Breast epithelium (tissue), 4 donors: ENCODE results near the gene SCEL. TPM values are rescaled to one million over a fixed set of nuclear protein-coding genes. Genes with fewer than 3 reads are reported as not detected.

ENCODE experiments used
- DNase-seq, 2 donors: peaks; one replicate each; pipeline ENCODE4 v3.0.0-alpha.2; 2019; ENCODE audit warnings: low spot score in 2 of 2
- H3K27ac ChIP-seq, 2 donors: fragments of 200-600 bp; sonication (generic) in 1 of 2; one replicate each; pipeline ENCODE4 v1.5.1; 2016 to 2019; ENCODE audit warnings: mild to moderate bottlenecking in 1 of 2
- H3K27me3 ChIP-seq, 2 donors: fragments of 200-600 bp; sonication (generic) in 1 of 2; one replicate each; pipeline versions ENCODE4 v1.5.1 to v1.6.0; 2017 to 2019; ENCODE audit warnings: control low read depth in 1 of 2, mild to moderate bottlenecking in 1 of 2
- H3K36me3 ChIP-seq: fragments of 200-600 bp; one replicate; pipeline ENCODE4 v1.5.1; 2019
- H3K4me1 ChIP-seq, 2 donors: fragments of 200-600 bp; sonication (generic); one replicate each; pipeline ENCODE4 v1.5.1; 2016 to 2019; ENCODE audit warnings: control low read depth in 1 of 2
- H3K4me3 ChIP-seq, 3 donors: fragments of 200-600 bp; sonication (generic); 1 replicate in 2 of 3; 2 replicates in 1 of 3; pipeline ENCODE4 v1.5.1; 2016 to 2019; ENCODE audit warnings: mild to moderate bottlenecking in 3 of 3, moderate library complexity in 2 of 3
- H3K9me3 ChIP-seq, 2 donors: fragments of 200-600 bp; sonication (generic) in 1 of 2; one replicate each; pipeline ENCODE4 v1.5.1; 2016 to 2019; ENCODE audit warnings: control low read depth in 1 of 2
- CTCF ChIP-seq, 3 donors: fragments of 450-650 bp; IDR thresholded peaks; one replicate each; pipeline ENCODE4 v1.5.1; 2016 to 2017; ENCODE audit warnings: antibody characterized with exemption in 3 of 3, mild to moderate bottlenecking in 3 of 3, moderate library complexity in 3 of 3
- POLR2A ChIP-seq: fragments of 450-650 bp; IDR thresholded peaks from one replicate; pipeline ENCODE4 v1.6.1; 2016; ENCODE audit warnings: antibody characterized with exemption, mild to moderate bottlenecking, moderate library complexity
- POLR2AphosphoS5 ChIP-seq, 3 donors: sonication (generic); formaldehyde crosslinking; IDR thresholded peaks; one replicate each; pipeline ENCODE4 v1.6.1; 2017; ENCODE audit warnings: antibody characterized with exemption in 3 of 3
- intact Hi-C: fragments of 100-400 bp; cut with DNase I; formaldehyde crosslinking; loops from one replicate; pipeline ENCODE4 v1.15.1; 2023; ENCODE audit warnings: low total_unique reads
- total RNA-seq, 3 donors: library from RNA; depleted of rRNA; stranded (reverse); fragments of >200 nt; gene quantifications; one replicate each; pipeline ENCODE4 v1.1.0, GENCODE V29; 2016

Gene SCEL
- total RNA-seq, 3 donors from 2014 or later, result under 0.01 to 0.88 TPM; not detected in 1

- no peak overlapping the region for H3K27ac ChIP-seq
- intact Hi-C loops, result no loop called here
- no peaks in the 10 kb centered on the region for H3K4me1 ChIP-seq
- H3K4me3 ChIP-seq, result no peak overlapping the region
- no peaks in the 10 kb centered on the region for H3K27me3 ChIP-seq
- DNase-seq, result no peak
- no peaks in the 10 kb centered on the region for H3K9me3 ChIP-seq
- H3K36me3 ChIP-seq, result no peaks in the 10 kb centered on the region
- TF ChIP-seq POLR2A (no peak), CTCF (IDR thresholded peaks at IDR 0.05) (no peak), POLR2AphosphoS5 (IDR thresholded peaks at IDR 0.05) (no peak)
Observed at GRCh38 chr13:77536358-77536757, 852 bp downstream of the SCEL start.

- no peaks in the 10 kb centered on the region for H3K4me1 ChIP-seq
- H3K4me3 ChIP-seq, result no peak overlapping the region
- no peaks in the 10 kb centered on the region for H3K9me3 ChIP-seq
- no peaks in the 10 kb centered on the region for H3K36me3 ChIP-seq
- no peak for DNase-seq
- TF ChIP-seq POLR2A, result no peak
- H3K27me3 ChIP-seq, result no peaks in the 10 kb centered on the region
- no peak overlapping the region for H3K27ac ChIP-seq
- intact Hi-C loops, result no loop called here
Observed at GRCh38 chr13:77537289-77537919, 1.9 kb downstream of the SCEL start.

GRCh38 chr13:77543711-77544110 is 8.2 kb downstream of the SCEL start:
- H3K9me3 ChIP-seq, result no peaks in the 10 kb centered on the region
- no peaks in the 10 kb centered on the region for H3K27me3 ChIP-seq
- no peaks in the 10 kb centered on the region for H3K36me3 ChIP-seq
- H3K27ac ChIP-seq, result no peak overlapping the region
- intact Hi-C loops, result no loop called here
- TF ChIP-seq POLR2AphosphoS5 (IDR thresholded peaks at IDR 0.05), result no peak
- TF ChIP-seq POLR2A, result no peak
- no peak for TF ChIP-seq CTCF (IDR thresholded peaks at IDR 0.05)
- no peak for DNase-seq
- no peak overlapping the region for H3K4me3 ChIP-seq
- H3K4me1 ChIP-seq, result peaks cover 0 to 6% of the 10 kb centered on the region in 2 donors

- Histone ChIP-seq H3K4me1 (peaks cover 0 to 6% of the 10 kb centered on the region in 2 donors), H3K27ac (no peak overlapping the region), H3K36me3 (no peaks in the 10 kb centered on the region), H3K4me3 (no peak overlapping the region), H3K27me3 (no peaks in the 10 kb centered on the region), H3K9me3 (no peaks in the 10 kb centered on the region)
- intact Hi-C loops, result no loop called here
- no peak for TF ChIP-seq POLR2AphosphoS5 (IDR thresholded peaks at IDR 0.05)
- TF ChIP-seq POLR2A, result no peak
- TF ChIP-seq CTCF (IDR thresholded peaks at IDR 0.05), result no peak
- DNase-seq, result peak in 1 of 2 donors; percentile 54
Observed at GRCh38 chr13:77544355-77544754, 8.8 kb downstream of the SCEL start.

GRCh38 chr13:77544758-77545338 is 9.3 kb downstream of the SCEL start:
- no peak overlapping the region for H3K27ac ChIP-seq
- intact Hi-C loops, result no loop called here
- TF ChIP-seq POLR2AphosphoS5 (IDR thresholded peaks at IDR 0.05), result no peak

GRCh38 chr13:77545626-77546412 is 10.3 kb downstream of the SCEL start:
- DNase-seq, result no peak
- Histone ChIP-seq H3K4me3 (no peak overlapping the region), H3K27me3 (no peaks in the 10 kb centered on the region), H3K27ac (no peak overlapping the region), H3K9me3 (no peaks in the 10 kb centered on the region), H3K36me3 (no peaks in the 10 kb centered on the region), H3K4me1 (peaks cover 0 to 6% of the 10 kb centered on the region in 2 donors)
- intact Hi-C loops, result no loop called here
- no peak for TF ChIP-seq CTCF (IDR thresholded peaks at IDR 0.05)
- no peak for TF ChIP-seq POLR2AphosphoS5 (IDR thresholded peaks at IDR 0.05)
- no peak for TF ChIP-seq POLR2A

More at GRCh38 chr13:77544758-77545338, 9.3 kb downstream of the SCEL start:
- H3K27me3 ChIP-seq, result no peaks in the 10 kb centered on the region
- no peak for DNase-seq
- no peaks in the 10 kb centered on the region for H3K9me3 ChIP-seq
- no peak overlapping the region for H3K4me3 ChIP-seq
- H3K36me3 ChIP-seq, result no peaks in the 10 kb centered on the region
- H3K4me1 ChIP-seq, result peaks cover 0 to 6% of the 10 kb centered on the region in 2 donors
